Smooth muscle cell (in vitro differentiated cells): ENCODE data around the gene EEF1A2. TPM values are rescaled to one million over a fixed set of nuclear protein-coding genes. Genes with fewer than 3 reads are reported as not detected.

ENCODE experiments used
- DNase-seq: peaks from one replicate; lab custom pipeline; 2025; ENCODE audit not compliant: unreplicated experiment; lab: John Stamatoyannopoulos, UW
- H2AFZ ChIP-seq: fragments of 200-600 bp; sonication (generic); 2 replicates; pipeline ENCODE4 v1.6.0; 2016; ENCODE audit warnings: antibody characterized with exemption, low read depth, mild to moderate bottlenecking
- H3F3A ChIP-seq: fragments of 200-600 bp; sonication (generic); 2 replicates; pipeline ENCODE4 v1.6.0; 2017; ENCODE audit warnings: antibody characterized with exemption, low read depth
- H3K27ac ChIP-seq: fragments of 200-600 bp; sonication (generic); 2 replicates; pipeline ENCODE4 v1.5.1; 2016; ENCODE audit warnings: low read depth, mild to moderate bottlenecking
- H3K27me3 ChIP-seq: fragments of 200-600 bp; sonication (generic); 2 replicates; pipeline ENCODE4 v1.6.1; 2016; ENCODE audit warnings: low read depth, mild to moderate bottlenecking
- H3K36me3 ChIP-seq: fragments of 200-600 bp; sonication (generic); 2 replicates; pipeline ENCODE4 v1.5.1; 2016; ENCODE audit warnings: low read depth
- H3K4me1 ChIP-seq: fragments of 200-600 bp; sonication (generic); 2 replicates; pipeline ENCODE4 v1.5.1; 2016; ENCODE audit warnings: low read depth
- H3K4me2 ChIP-seq: fragments of 200-600 bp; sonication (generic); 2 replicates; pipeline ENCODE4 v1.6.0; 2016; ENCODE audit warnings: mild to moderate bottlenecking
- H3K4me3 ChIP-seq: fragments of 200-600 bp; sonication (generic); 2 replicates; pipeline ENCODE4 v1.5.1; 2016; ENCODE audit warnings: mild to moderate bottlenecking
- H3K79me2 ChIP-seq: fragments of 200-600 bp; sonication (generic); 2 replicates; pipeline ENCODE4 v1.6.0; 2016; ENCODE audit warnings: low read depth, mild to moderate bottlenecking
- H3K9ac ChIP-seq: fragments of 200-600 bp; sonication (generic); 2 replicates; pipeline ENCODE4 v1.6.0; 2016; ENCODE audit warnings: low read depth
- H3K9me3 ChIP-seq: fragments of 200-600 bp; sonication (generic); replicated peaks from 2 replicates; pipeline ENCODE4 v1.5.1; 2016; ENCODE audit warnings: low read depth
- H4K20me1 ChIP-seq: fragments of 200-600 bp; sonication (generic); 2 replicates; pipeline ENCODE4 v1.6.0; 2016; ENCODE audit warnings: low read depth
- WGBS: methylation state at CpG from one replicate; pipeline ENCODE4 v1.1.7; 2016; ENCODE audit warnings: low lambda C conversion rate; 5-methylcytosine and 5-hydroxymethylcytosine counted together
- polyA plus RNA-seq: library from polyadenylated mRNA; unstranded; fragments of >200 nt; fragmentation: Nextera tagmentation; extraction: Ambion mirVana; gene quantifications from 2 replicates; pipeline ENCODE4 v1.2.1, GENCODE V29; 2016
- total RNA-seq: library from RNA; depleted of rRNA; stranded (reverse); fragments of >200 nt; gene quantifications from 2 replicates; pipeline ENCODE4 v1.2.3, GENCODE V29; 2014
- TF ChIP-seq, protein P1 (sequence below): fragments of 200-600 bp; sonication (generic); IDR thresholded peaks from 2 replicates; pipeline ENCODE4 v1.5.1; 2017; ENCODE audit warnings: borderline replicate concordance, mild to moderate bottlenecking, antibody characterized with exemption; ENCODE audit not compliant: insufficient read depth, poor library complexity, severe bottlenecking

Gene EEF1A2
- total and polyA plus RNA-seq, 2 experiments from 2014 or later: 2.1 to 5.1 TPM

DNA sequence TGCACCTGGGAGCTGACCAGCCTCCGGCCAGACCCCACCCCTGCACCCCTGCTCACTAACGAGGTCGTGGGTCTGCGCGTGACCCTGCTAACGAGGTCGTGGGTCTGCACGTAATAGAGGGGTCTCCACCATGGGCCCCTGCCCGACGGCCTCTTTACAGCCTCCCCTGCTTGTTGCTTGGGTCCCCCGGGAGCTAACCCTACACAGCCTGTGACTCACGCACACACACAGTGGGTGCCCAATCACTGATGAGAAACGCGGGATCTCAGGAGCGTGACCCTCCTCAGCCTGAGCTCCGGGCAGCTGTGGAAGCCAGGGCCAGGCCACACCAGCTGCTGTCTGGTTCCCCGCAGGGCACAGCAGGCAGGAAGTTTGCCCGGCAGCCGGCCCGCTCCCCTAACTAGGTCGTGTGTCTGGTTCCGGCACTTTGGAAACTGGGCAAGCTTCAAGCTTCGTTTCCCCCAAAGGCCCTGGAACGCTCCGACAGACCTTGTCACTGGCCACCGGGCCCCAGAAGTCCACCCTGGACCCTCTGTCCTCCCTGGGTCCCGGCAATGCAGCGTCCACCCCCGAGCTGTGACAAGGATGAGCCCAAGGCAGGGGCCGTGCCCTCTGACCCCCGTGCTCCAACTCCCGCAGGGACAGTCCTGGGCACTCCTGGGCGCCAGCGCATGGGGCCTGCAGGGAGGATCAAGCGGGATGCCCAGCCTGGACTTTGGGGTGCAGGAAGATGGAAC lies 37.5 kb upstream of the EEF1A2 start:
- 89% methylated on average over 35 of the region's 35 CpGs for WGBS
- TF ChIP-seq, protein P1, sequence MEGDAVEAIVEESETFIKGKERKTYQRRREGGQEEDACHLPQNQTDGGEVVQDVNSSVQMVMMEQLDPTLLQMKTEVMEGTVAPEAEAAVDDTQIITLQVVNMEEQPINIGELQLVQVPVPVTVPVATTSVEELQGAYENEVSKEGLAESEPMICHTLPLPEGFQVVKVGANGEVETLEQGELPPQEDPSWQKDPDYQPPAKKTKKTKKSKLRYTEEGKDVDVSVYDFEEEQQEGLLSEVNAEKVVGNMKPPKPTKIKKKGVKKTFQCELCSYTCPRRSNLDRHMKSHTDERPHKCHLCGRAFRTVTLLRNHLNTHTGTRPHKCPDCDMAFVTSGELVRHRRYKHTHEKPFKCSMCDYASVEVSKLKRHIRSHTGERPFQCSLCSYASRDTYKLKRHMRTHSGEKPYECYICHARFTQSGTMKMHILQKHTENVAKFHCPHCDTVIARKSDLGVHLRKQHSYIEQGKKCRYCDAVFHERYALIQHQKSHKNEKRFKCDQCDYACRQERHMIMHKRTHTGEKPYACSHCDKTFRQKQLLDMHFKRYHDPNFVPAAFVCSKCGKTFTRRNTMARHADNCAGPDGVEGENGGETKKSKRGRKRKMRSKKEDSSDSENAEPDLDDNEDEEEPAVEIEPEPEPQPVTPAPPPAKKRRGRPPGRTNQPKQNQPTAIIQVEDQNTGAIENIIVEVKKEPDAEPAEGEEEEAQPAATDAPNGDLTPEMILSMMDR: no peak
- no peak overlapping the region for H2AFZ ChIP-seq
- H3K27ac ChIP-seq: no peak overlapping the region
- no peaks in the 10 kb centered on the region for H3K36me3 ChIP-seq
- H3K9me3 ChIP-seq: no peaks in the 10 kb centered on the region
- no peak overlapping the region for H3K4me2 ChIP-seq
- H3K79me2 ChIP-seq: no peaks in the 10 kb centered on the region
- no peak overlapping the region for H3K9ac ChIP-seq
- no peaks in the 10 kb centered on the region for H3K27me3 ChIP-seq
- DNase-seq: no peak
- H3K4me1 ChIP-seq: peaks cover 3% of the 10 kb centered on the region
- H4K20me1 ChIP-seq: no peaks in the 10 kb centered on the region
- no peak overlapping the region for H3K4me3 ChIP-seq
- no peaks in the 10 kb centered on the region for H3F3A ChIP-seq

GRCh38 chr20:63534831-63535651 lies 36.2 kb upstream of the EEF1A2 start:
- TF ChIP-seq, protein P1: no peak
- Histone ChIP-seq H3K9me3 (no peaks in the 10 kb centered on the region), H3K4me2 (no peak overlapping the region), H3K4me1 (peaks cover 3% of the 10 kb centered on the region), H3F3A (no peaks in the 10 kb centered on the region), H3K9ac (no peak overlapping the region), H4K20me1 (no peaks in the 10 kb centered on the region), H3K4me3 (no peak overlapping the region), H3K27me3 (no peaks in the 10 kb centered on the region), H3K79me2 (no peaks in the 10 kb centered on the region), H3K36me3 (no peaks in the 10 kb centered on the region), H3K27ac (no peak overlapping the region), H2AFZ (no peak overlapping the region)
- WGBS: 91% methylated on average over 31 of the region's 49 CpGs
- DNase-seq: no peak

- Histone ChIP-seq H4K20me1 (no peaks in the 10 kb centered on the region), H3F3A (no peaks in the 10 kb centered on the region), H2AFZ (no peak overlapping the region), H3K9ac (no peak overlapping the region), H3K79me2 (no peaks in the 10 kb centered on the region), H3K4me2 (no peak overlapping the region), H3K27ac (no peak overlapping the region), H3K9me3 (no peaks in the 10 kb centered on the region), H3K36me3 (no peaks in the 10 kb centered on the region), H3K27me3 (no peaks in the 10 kb centered on the region), H3K4me1 (peaks cover 3% of the 10 kb centered on the region), H3K4me3 (no peak overlapping the region)
- 92% methylated on average over 12 of the region's 12 CpGs for WGBS
- DNase-seq: no peak
- TF ChIP-seq, protein P1: no peak
Measured at GRCh38 chr20:63534427-63534830, 35.5 kb upstream of the EEF1A2 start.
